SK-N-SH (cell line): ENCODE results near the gene PRSS38. TPM values are rescaled to one million over a fixed set of nuclear protein-coding genes. Genes with fewer than 3 reads are reported as not detected.

Experiments used
- CTCF ChIA-PET: fragments of 300-600, 350-600 bp; formaldehyde crosslinking; extraction: SDS; loops from one replicate; lab custom pipeline; 2021; lab: Yijun Ruan, JAX
- POLR2A ChIA-PET: fragments of 350-600 bp; sonication (Branson Sonifier 250); formaldehyde crosslinking; extraction: SDS; loops from one replicate; lab custom pipeline; 2020; ENCODE audit warnings: antibody characterized with exemption, inconsistent platforms; lab: Yijun Ruan, JAX
- DNase-seq: peaks from one replicate; pipeline ENCODE4 v3.0.0; 2012
- H2AFZ ChIP-seq: fragments of 200-600 bp; sonication (generic); 2 replicates; pipeline ENCODE4 v1.8.1; 2016; ENCODE audit warnings: antibody characterized with exemption, mild to moderate bottlenecking, low read depth
- H3F3A ChIP-seq: fragments of 200-600 bp; sonication (generic); replicated peaks from 2 replicates; pipeline ENCODE3; 2016; ENCODE audit warnings: antibody characterized with exemption, mild to moderate bottlenecking; ENCODE audit not compliant: insufficient read depth
- H3K27ac ChIP-seq, 2 experiments: fragments of 200-500 bp in 1 of 2; fragments of 200-600 bp in 1 of 2; sonication (Bioruptor generic) in 1 of 2; sonication (generic), shearing (Covaris generic) in 1 of 2; 2 replicates each; pipeline versions ENCODE4 v1.5.1 to v1.6.1; 2014 to 2016; ENCODE audit warnings: low read depth in 2 of 2, inconsistent platforms in 1 of 2, low read length in 1 of 2, mild to moderate bottlenecking in 1 of 2, mixed read lengths in 1 of 2
- H3K27me3 ChIP-seq: fragments of 200-600 bp; sonication (generic), shearing (Covaris generic); 2 replicates; pipeline ENCODE4 v1.6.1; 2016; ENCODE audit warnings: mixed run types; ENCODE audit not compliant: insufficient read depth
- H3K36me3 ChIP-seq, 2 experiments: fragments of 200-500 bp in 1 of 2; fragments of 200-600 bp in 1 of 2; sonication (Bioruptor generic) in 1 of 2; sonication (generic) in 1 of 2; replicated peaks in 1 of 2; 2 replicates each; pipeline versions ENCODE3 to v1.5.1; 2014 to 2016; ENCODE audit warnings: low read length in 1 of 2, mild to moderate bottlenecking in 1 of 2; ENCODE audit not compliant: insufficient read depth in 2 of 2, control insufficient read depth in 1 of 2
- H3K4me1 ChIP-seq, 2 experiments: fragments of 200-500 bp in 1 of 2; fragments of 200-600 bp in 1 of 2; sonication (Bioruptor generic) in 1 of 2; sonication (generic), shearing (Covaris generic) in 1 of 2; 2 replicates each; pipeline versions ENCODE4 v1.5.1 to v1.6.1; 2014 to 2016; ENCODE audit warnings: low read depth in 1 of 2, low read length in 1 of 2, mixed run types in 1 of 2; ENCODE audit not compliant: insufficient read depth in 2 of 2, control insufficient read depth in 1 of 2
- H3K4me2 ChIP-seq: fragments of 200-600 bp; sonication (generic), shearing (Covaris generic); 2 replicates; pipeline ENCODE4 v1.6.1; 2017; ENCODE audit warnings: mixed run types
- H3K4me3 ChIP-seq, 2 experiments: fragments of 200-500 bp in 1 of 2; fragments of 200-600 bp in 1 of 2; sonication (Bioruptor generic) in 1 of 2; sonication (generic), shearing (Covaris generic) in 1 of 2; 2 replicates each; pipeline versions ENCODE4 v1.5.1 to v1.8.1; 2014 to 2016; ENCODE audit warnings: low read depth in 2 of 2, inconsistent platforms in 1 of 2, low read length in 1 of 2, mild to moderate bottlenecking in 1 of 2, mixed read lengths in 1 of 2, moderate library complexity in 1 of 2
- H3K79me2 ChIP-seq: fragments of 200-600 bp; sonication (generic); 2 replicates; pipeline ENCODE4 v1.8.1; 2017; ENCODE audit warnings: mild to moderate bottlenecking; ENCODE audit not compliant: insufficient read depth
- H3K9ac ChIP-seq: fragments of 200-600 bp; sonication (generic); 2 replicates; pipeline ENCODE4 v1.6.1; 2017; ENCODE audit warnings: mixed run types
- H3K9me2 ChIP-seq: fragments of 200-600 bp; sonication (generic); 2 replicates; pipeline ENCODE4 v1.6.1; 2017; ENCODE audit warnings: mixed run types
- H3K9me3 ChIP-seq: fragments of 200-600 bp; sonication (generic); 2 replicates; pipeline ENCODE4 v1.6.1; 2017; ENCODE audit warnings: mixed run types, mild to moderate bottlenecking, moderate library complexity
- H4K20me1 ChIP-seq: fragments of 200-600 bp; sonication (generic); 2 replicates; pipeline ENCODE4 v1.6.1; 2017; ENCODE audit warnings: mild to moderate bottlenecking, mixed run types; ENCODE audit not compliant: insufficient read depth
- CHD2 ChIP-seq: fragments of 150-350 bp; IDR thresholded peaks from 2 replicates; pipeline ENCODE4 v1.6.1; 2018; ENCODE audit warnings: low read length; ENCODE audit not compliant: partially characterized antibody
- GABPA ChIP-seq: IDR thresholded peaks from 2 replicates; pipeline ENCODE4 v1.4.0; 2012; ENCODE audit warnings: low read depth, mild to moderate bottlenecking
- GATA2 ChIP-seq: sonication (generic); formaldehyde crosslinking; IDR thresholded peaks from 2 replicates; pipeline ENCODE4 v1.5.0; 2020; ENCODE audit warnings: mild to moderate bottlenecking, missing genetic modification reagents
- IRF3 ChIP-seq: fragments of 150-350 bp; IDR thresholded peaks from 2 replicates; pipeline ENCODE4 v1.6.1; 2016; ENCODE audit warnings: mild to moderate bottlenecking, low read depth, low read length
- USF1 ChIP-seq: IDR thresholded peaks from 2 replicates; pipeline ENCODE4 v1.4.0; 2012; ENCODE audit warnings: low read depth, borderline replicate concordance
- WGBS: methylation state at CpG from one replicate; pipeline ENCODE4 v1.1.6; 2017; ENCODE audit warnings: low lambda C conversion rate; 5-methylcytosine and 5-hydroxymethylcytosine counted together
- polyA plus RNA-seq, 3 experiments: library from polyadenylated mRNA; depleted of rRNA; stranded (reverse); fragments of >200 nt; gene quantifications; 2 replicates each; pipeline ENCODE4 v1.2.3, GENCODE V29; 2012
- TF ChIP-seq, protein P1 (sequence below): fragments of 200-600 bp; sonication (generic); IDR thresholded peaks from 2 replicates; pipeline ENCODE4 v1.6.1; 2017; ENCODE audit warnings: antibody characterized with exemption, mild to moderate bottlenecking, moderate library complexity
- TF ChIP-seq, protein P2 (sequence below): IDR thresholded peaks from 2 replicates; pipeline ENCODE4; 2012

The PRSS38 gene
- polyA plus RNA-seq, 1 of the 3 experiments (the other 2 are of a cell fraction) = not detected

DNA sequence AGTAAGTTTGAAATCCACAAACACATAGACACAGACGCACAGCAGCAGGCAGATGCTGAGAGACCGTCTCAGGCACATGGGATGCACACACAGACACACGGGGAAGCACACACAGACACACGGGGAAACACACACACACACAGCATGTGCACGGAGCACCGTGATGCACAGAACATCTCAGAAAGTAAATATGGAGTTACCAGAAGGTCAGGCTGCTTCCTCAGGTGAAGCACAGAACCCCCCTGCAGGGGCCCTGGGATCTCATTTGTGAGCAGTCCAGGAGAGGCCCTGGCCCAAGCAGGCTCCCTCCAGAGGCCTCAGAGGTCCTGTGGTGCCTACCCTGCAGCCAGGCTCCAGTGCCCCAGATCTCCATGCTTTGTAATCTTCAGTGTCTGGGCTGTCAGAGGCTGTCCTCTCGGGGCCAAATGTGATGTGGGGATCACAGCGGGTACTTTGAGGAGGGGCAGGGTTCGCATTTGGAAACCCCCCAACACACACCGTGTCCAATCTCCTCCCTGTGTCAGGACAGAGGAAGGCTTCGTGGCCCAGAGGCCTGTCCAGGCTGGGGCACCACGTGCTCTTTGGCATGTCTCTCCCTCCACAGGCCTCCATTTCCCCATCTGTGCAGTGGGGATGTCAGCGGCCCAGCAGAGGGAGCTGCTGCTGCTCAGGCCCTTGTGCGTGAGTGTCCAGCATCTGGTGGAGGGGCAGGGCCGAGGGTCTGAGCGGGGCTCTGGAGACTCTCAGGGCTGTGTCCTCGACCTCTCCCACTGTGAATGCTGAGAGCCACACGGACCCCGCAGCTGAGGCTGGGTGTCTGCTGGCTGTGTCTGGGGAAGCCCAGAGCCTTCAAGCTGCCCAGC, 23.0 kb upstream of the PRSS38 start:
- Histone ChIP-seq H3K4me1 (peaks cover 17 to 40% of the 10 kb centered on the region in 2 experiments), H3K4me3 (no peak overlapping the region), H3K9me2 (no peaks in the 10 kb centered on the region), H3K9ac (no peak overlapping the region), H3K9me3 (no peaks in the 10 kb centered on the region), H3K27me3 (no peaks in the 10 kb centered on the region), H3K4me2 (no peak overlapping the region), H2AFZ (no peak overlapping the region), H3K79me2 (no peaks in the 10 kb centered on the region), H4K20me1 (no peaks in the 10 kb centered on the region), H3K36me3 (no peaks in the 10 kb centered on the region), H3F3A (peaks cover 7% of the 10 kb centered on the region), H3K27ac (no peak overlapping the region)
- ChIA-PET POLR2A (no interaction called here), CTCF (interaction anchor here (0.8 to 1.5 kb wide), 3 partner anchors 30 to 207 kb away, joined by 3 to 4 read pairs (median 3); no protein-coding TSS in a partner anchor)
- TF ChIP-seq USF1 = no peak
- TF ChIP-seq CHD2 = no peak
- TF ChIP-seq GABPA = no peak
- TF ChIP-seq, protein P1, sequence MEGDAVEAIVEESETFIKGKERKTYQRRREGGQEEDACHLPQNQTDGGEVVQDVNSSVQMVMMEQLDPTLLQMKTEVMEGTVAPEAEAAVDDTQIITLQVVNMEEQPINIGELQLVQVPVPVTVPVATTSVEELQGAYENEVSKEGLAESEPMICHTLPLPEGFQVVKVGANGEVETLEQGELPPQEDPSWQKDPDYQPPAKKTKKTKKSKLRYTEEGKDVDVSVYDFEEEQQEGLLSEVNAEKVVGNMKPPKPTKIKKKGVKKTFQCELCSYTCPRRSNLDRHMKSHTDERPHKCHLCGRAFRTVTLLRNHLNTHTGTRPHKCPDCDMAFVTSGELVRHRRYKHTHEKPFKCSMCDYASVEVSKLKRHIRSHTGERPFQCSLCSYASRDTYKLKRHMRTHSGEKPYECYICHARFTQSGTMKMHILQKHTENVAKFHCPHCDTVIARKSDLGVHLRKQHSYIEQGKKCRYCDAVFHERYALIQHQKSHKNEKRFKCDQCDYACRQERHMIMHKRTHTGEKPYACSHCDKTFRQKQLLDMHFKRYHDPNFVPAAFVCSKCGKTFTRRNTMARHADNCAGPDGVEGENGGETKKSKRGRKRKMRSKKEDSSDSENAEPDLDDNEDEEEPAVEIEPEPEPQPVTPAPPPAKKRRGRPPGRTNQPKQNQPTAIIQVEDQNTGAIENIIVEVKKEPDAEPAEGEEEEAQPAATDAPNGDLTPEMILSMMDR = peak; percentile 22; the same call in 1 of the 2 replicates
- no peak for TF ChIP-seq IRF3
- TF ChIP-seq, protein P2, sequence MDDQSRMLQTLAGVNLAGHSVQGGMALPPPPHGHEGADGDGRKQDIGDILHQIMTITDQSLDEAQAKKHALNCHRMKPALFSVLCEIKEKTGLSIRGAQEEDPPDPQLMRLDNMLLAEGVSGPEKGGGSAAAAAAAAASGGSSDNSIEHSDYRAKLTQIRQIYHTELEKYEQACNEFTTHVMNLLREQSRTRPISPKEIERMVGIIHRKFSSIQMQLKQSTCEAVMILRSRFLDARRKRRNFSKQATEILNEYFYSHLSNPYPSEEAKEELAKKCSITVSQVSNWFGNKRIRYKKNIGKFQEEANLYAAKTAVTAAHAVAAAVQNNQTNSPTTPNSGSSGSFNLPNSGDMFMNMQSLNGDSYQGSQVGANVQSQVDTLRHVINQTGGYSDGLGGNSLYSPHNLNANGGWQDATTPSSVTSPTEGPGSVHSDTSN = no peak
- no peak for TF ChIP-seq GATA2 (CRISPR knock-in tag)
- peak; percentile 23 for DNase-seq
- 89% methylated on average over 12 of the region's 19 CpGs for WGBS
